ENCODE data around the gene SYNJ2. TPM values are rescaled to one million over a fixed set of nuclear protein-coding genes. Genes with fewer than 3 reads are reported as not detected.

Gene SYNJ2
- polyA plus RNA-seq, 2 of the 4 experiments (the other 2 are of a cell fraction): 22.3 to 26.5 TPM

DNA sequence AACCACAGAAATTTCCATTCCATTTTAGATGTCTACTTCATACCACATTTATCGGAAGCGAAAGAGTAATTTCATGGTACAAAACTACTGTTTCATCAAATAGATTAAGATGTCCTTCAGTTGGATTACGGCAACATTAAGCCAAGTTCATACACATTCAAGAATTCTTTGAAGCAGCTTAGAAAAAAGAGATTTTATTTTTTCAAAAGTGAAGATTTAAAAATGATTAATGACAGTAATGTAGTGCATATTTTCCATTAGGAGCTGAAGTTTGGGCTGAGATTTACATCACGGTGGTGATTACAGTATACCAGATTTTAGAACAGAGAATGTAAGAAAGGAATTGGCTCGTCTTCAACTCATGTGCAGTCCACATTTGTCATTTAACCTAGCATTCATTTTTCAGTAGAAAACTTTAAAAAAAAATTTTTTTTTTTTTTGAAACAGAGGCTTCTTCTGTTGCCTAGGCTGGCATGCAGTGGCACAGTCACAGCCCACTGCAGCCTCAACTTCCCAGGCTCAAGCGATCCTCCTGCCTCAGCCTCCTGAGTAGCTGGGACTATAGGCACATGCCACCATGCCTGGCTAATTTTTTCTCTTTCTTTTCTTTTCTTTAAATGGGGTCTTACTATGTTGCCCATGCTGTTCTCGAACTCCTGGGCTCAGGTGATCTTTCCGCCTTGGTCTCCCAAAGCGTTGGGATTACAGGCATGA, 1.9 kb downstream of the SYNJ2 start:
- ATAC-seq (no peak), FAIRE-seq (no peak), DNase-seq (ENCODE audit: low read depth in 1 of 2, low spot score in 1 of 2) (no peak)
- CTCF ChIA-PET: interaction anchor here (0.6 to 4.6 kb wide), 17 partner anchors 10 to 709 kb away, joined by 3 to 26 read pairs (median 6); no protein-coding TSS in a partner anchor
- Histone ChIP-seq H3K4me3 (peak overlapping the region; percentile 89), H3K9me3 (no peaks in the 10 kb centered on the region), H3K4me2 (peak overlapping the region; percentile 96), H3K4me1 (peaks cover 56% of the 10 kb centered on the region), H3K27ac (peak overlapping the region; percentile 89 to 97)
- POLR2A ChIA-PET: interaction anchor here (0.7 to 1.2 kb wide), 2 partner anchors 43 to 57 kb away, joined by 3 to 4 read pairs; no protein-coding TSS in a partner anchor
- TF ChIP-seq BHLHE40 (IDR thresholded peaks at IDR 0.05; ENCODE audit: low read depth, low read length) (no peak), CBX2 (IDR thresholded peaks at IDR 0.05; ENCODE audit: borderline replicate concordance, low read depth) (no peak), SREBF2 (IDR thresholded peaks at IDR 0.05) (no peak), CHD2 (IDR thresholded peaks at IDR 0.05; ENCODE audit: low read length, partially characterized antibody) (no peak), CBX8 (IDR thresholded peaks at IDR 0.05) (no peak), HES2 (IDR thresholded peaks at IDR 0.05) (no peak), GATA3 (IDR thresholded peaks at IDR 0.05; ENCODE audit: borderline replicate concordance) (no peak), ZNF302 (CRISPR knock-in tag; IDR thresholded peaks at IDR 0.05) (no peak), ATOH8 (CRISPR knock-in tag; IDR thresholded peaks at IDR 0.05; ENCODE audit: low read depth) (no peak), EHF (CRISPR knock-in tag; IDR thresholded peaks at IDR 0.05) (no peak), POLR2AphosphoS2 (conservative IDR thresholded peaks at IDR 0.05; ENCODE audit: low read length) (no peak), RCOR1 (IDR thresholded peaks at IDR 0.05; ENCODE audit: low read depth, low read length) (no peak), JUN (IDR thresholded peaks at IDR 0.05) (no peak), E2F6 (IDR thresholded peaks at IDR 0.05; ENCODE audit: borderline replicate concordance, low read depth) (no peak)
- TF ChIP-seq, protein P1, sequence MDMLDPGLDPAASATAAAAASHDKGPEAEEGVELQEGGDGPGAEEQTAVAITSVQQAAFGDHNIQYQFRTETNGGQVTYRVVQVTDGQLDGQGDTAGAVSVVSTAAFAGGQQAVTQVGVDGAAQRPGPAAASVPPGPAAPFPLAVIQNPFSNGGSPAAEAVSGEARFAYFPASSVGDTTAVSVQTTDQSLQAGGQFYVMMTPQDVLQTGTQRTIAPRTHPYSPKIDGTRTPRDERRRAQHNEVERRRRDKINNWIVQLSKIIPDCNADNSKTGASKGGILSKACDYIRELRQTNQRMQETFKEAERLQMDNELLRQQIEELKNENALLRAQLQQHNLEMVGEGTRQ (IDR thresholded peaks at IDR 0.05): no peak
- WGBS (ENCODE audit: missing lambda C conversion rate): 70% methylated on average over 9 of the region's 9 CpGs

DNA sequence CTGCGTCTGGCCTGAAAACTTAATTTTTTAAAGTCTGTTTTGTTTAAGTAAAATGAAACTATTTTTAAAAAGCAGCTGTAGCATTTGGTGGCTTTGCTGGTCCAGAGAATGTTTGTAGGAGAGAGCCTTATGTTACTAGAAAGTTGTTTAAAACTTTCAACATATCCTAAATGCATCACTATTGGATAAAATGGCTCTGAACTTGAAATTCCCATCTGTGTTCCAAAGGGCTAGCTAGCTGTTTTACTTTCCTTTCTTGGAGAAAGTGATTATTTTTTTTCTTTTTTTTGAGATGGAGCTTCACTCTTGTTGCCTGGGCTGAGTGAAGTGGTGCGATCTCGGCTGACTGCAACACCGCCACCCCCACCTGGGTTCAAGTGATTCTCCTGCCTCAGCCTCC, 2.5 kb downstream of the SYNJ2 start:
- Histone ChIP-seq H3K9me3 (no peaks in the 10 kb centered on the region), H3K4me3 (no peak overlapping the region), H3K27ac (peak overlapping the region; percentile 16 to 83; a peak in 4 of 6 replicates), H3K4me1 (peaks cover 62% of the 10 kb centered on the region), H3K4me2 (peak overlapping the region; percentile 96)
- CTCF ChIA-PET: interaction anchor here (0.6 to 4.6 kb wide), 5 partner anchors 10 to 709 kb away, joined by 3 to 26 read pairs (median 11); no protein-coding TSS in a partner anchor
- TF ChIP-seq FOSB (CRISPR knock-in tag; IDR thresholded peaks at IDR 0.05): no peak
- no peak for TF ChIP-seq MAX (IDR thresholded peaks at IDR 0.05)
- no peak for TF ChIP-seq RARB (CRISPR knock-in tag; IDR thresholded peaks at IDR 0.05)
- no peak for TF ChIP-seq CHD4 (IDR thresholded peaks at IDR 0.05; ENCODE audit: borderline replicate concordance)
- no peak for TF ChIP-seq MYC (IDR thresholded peaks at IDR 0.05; ENCODE audit: borderline replicate concordance, low read length)
- no peak for TF ChIP-seq HMGXB4 (CRISPR knock-in tag; IDR thresholded peaks at IDR 0.05; ENCODE audit: borderline replicate concordance)
- TF ChIP-seq ZSCAN20 (CRISPR knock-in tag; IDR thresholded peaks at IDR 0.05): no peak
- TF ChIP-seq ZFP36 (IDR thresholded peaks at IDR 0.05; ENCODE audit: borderline replicate concordance, partially characterized antibody): no peak
- TF ChIP-seq, protein P1 (IDR thresholded peaks at IDR 0.05): no peak
- TF ChIP-seq CHD2 (IDR thresholded peaks at IDR 0.05; ENCODE audit: low read length, partially characterized antibody): no peak
- no peak for TF ChIP-seq HDAC2 (IDR thresholded peaks at IDR 0.05)
- no peak for TF ChIP-seq FOSL2 (IDR thresholded peaks at IDR 0.05)
- TF ChIP-seq FOSL2 (CRISPR knock-in tag; IDR thresholded peaks at IDR 0.05): no peak
- TF ChIP-seq HOXB5 (CRISPR knock-in tag; IDR thresholded peaks at IDR 0.05): no peak
- TF ChIP-seq TP53 (CRISPR knock-in tag; IDR thresholded peaks at IDR 0.05): no peak
- TF ChIP-seq HES2 (IDR thresholded peaks at IDR 0.05): no peak
- no peak for TF ChIP-seq ZC3H11A (IDR thresholded peaks at IDR 0.05)
- TF ChIP-seq CBX8 (IDR thresholded peaks at IDR 0.05): no peak
- no peak for TF ChIP-seq ESRRA (IDR thresholded peaks at IDR 0.05; ENCODE audit: borderline replicate concordance, low read length)
- FAIRE-seq (no peak), DNase-seq (ENCODE audit: low read depth in 1 of 2, low spot score in 1 of 2) (no peak), ATAC-seq (no peak)
- POLR2A ChIA-PET: no interaction called here
- WGBS (ENCODE audit: missing lambda C conversion rate): 88% methylated on average over 4 of the region's 4 CpGs
